VCaP (cell line): ENCODE measurements around the gene MPV17L.

Source experiments
- H3K27ac ChIP-seq: fragments of 450-650 bp; 2 replicates; pipeline ENCODE4 v1.5.1; 2017
- TF ChIP-seq, protein P1 (sequence below): fragments of 450-650 bp; conservative IDR thresholded peaks from 2 replicates; pipeline ENCODE4 v1.5.1; 2017; ENCODE audit warnings: mild to moderate bottlenecking, moderate library complexity

MPV17L gene

DNA sequence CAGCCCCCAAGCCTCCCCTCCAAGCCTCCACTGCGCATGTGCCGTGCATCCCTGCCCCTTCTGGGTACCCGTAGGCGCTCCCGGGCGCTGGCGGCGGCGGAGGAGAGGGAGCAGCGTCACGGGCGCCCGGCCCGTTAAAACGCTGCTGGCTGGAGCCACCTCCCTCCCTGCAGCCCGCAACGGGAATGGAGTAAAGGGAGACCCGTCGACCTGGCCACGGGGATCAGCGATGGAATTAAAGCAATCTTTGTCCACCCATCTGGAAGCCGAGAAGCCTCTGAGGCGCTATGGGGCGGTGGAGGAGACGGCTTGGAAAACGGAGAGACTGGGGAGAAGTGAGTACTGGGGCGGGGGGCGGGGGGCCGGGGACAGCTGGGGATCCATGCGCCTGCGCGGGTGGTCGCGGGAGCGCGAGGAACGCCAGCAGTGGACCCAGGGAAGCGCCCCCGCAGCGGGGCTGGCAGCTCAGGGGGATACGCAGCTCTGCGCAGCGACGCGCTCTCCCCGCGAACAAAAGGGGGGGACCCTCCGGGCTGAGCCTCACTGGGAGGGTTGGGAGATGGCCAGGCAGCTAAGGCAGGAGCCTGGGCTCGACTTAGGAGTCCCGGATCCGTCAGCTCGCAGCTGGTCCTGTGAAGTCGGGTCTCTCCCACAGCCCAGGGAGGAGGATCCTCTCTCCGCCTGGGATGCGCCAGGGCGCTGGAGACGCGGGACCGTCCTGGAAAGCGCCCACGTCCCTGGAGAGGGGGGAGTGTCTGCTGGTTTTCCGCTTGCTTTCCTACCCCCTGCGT, 39.1 kb downstream of the MPV17L start, which contains the start of gene BMERB1:
TSS of gene BMERB1 (plus strand) at position 164 of the 791 bp plus-strand sequence. CDS start at position 230, 66 bp downstream.
- TF ChIP-seq, protein P1, sequence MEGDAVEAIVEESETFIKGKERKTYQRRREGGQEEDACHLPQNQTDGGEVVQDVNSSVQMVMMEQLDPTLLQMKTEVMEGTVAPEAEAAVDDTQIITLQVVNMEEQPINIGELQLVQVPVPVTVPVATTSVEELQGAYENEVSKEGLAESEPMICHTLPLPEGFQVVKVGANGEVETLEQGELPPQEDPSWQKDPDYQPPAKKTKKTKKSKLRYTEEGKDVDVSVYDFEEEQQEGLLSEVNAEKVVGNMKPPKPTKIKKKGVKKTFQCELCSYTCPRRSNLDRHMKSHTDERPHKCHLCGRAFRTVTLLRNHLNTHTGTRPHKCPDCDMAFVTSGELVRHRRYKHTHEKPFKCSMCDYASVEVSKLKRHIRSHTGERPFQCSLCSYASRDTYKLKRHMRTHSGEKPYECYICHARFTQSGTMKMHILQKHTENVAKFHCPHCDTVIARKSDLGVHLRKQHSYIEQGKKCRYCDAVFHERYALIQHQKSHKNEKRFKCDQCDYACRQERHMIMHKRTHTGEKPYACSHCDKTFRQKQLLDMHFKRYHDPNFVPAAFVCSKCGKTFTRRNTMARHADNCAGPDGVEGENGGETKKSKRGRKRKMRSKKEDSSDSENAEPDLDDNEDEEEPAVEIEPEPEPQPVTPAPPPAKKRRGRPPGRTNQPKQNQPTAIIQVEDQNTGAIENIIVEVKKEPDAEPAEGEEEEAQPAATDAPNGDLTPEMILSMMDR = no peak
- no peak within 1 kb of the TSS for H3K27ac ChIP-seq

DNA sequence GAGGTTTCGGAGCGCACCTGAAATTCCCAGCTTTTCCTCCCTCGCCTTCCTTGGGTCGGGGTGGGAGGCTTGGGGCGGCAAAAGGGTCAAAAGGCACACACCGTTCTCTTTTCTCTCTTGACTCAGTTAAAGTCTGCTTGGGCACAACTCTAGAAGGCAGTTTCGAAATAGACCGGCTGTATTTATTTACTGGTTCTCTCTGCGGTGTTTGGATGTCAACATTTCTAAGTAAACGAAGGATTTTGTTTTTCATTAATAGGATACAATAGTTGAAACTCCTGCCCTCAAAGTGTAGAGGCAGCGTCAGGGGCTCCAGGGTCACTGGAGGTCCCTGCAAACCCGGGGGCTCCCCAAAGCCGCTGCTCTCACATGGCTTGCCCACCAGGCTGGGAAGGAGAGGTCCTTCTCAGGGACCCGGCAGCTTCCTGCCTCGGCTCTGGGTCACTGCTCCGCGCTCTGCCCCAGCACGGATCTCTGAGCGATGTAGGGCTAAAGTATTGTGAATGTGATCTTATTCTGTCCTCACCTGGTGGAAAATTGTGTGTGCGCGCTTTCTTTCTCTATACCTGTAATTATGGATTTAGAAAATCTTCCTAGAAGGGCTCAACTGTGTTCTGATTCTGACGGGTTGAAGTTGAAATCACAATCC, 39.8 kb downstream of the MPV17L start:
- no peak overlapping the region for H3K27ac ChIP-seq
- TF ChIP-seq, protein P1 = peak; percentile 31

DNA sequence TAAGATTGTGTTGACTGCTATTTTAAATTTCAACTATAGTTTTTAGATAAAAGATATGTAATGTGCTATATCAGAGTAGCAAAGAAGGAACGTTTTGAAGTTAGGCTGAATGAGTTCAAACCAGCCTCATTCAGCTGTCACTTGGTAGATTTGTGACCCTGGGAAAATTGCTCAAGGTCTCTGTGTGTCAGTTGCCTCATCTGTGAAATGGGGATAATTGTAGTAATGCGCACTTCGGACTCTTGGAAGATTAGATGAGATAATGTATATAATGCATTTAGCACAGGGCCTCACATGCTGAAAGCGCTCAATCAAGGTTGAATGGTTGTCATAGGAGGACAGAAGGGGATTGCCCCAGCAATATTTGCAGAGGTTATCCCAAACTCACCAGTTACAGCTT, 43.5 kb downstream of the MPV17L start:
- TF ChIP-seq, protein P1 = no peak
- H3K27ac ChIP-seq = no peak overlapping the region

DNA sequence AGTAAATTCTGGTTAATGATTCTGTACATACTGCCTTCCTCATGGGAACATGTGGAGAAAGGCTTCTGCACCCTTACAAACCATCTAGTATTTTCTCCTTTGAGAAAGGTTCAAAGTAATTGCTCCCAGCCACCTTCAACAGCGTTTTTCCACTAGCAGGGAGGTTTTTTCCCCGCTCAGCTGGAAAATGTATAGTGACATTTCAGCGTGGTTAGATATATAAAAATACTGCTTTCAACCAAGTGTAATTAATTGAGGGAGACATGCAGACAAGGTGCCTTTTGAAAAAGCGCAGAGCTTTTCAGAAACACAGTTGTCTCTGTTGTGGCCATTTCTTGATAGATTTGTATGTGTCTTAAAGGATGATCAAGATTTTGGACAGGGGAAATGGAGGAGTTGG, 44.0 kb downstream of the MPV17L start:
- TF ChIP-seq, protein P1 = no peak
- H3K27ac ChIP-seq = no peak overlapping the region

DNA sequence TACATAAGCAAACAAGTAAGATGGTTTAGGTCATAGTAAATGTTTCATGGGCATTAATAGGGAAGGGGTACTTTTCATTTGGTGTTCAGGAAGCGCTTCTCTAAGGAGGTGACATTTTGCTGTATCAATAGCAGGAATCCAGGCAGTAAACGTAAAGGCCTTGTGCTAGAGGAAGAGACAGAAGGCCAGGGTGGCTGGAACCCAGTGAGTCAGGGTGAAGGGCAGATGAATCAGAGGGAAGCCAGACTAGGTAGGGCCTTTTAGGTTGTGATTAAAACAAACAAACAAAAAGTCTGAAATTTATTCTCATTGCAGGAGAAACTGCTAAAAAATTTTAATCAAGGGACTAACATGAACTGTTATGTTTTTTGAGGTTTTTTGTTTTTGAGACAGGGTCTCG, 45.3 kb downstream of the MPV17L start:
- peak overlapping the region; percentile 57; the same call in 1 of the 2 replicates for H3K27ac ChIP-seq

DNA sequence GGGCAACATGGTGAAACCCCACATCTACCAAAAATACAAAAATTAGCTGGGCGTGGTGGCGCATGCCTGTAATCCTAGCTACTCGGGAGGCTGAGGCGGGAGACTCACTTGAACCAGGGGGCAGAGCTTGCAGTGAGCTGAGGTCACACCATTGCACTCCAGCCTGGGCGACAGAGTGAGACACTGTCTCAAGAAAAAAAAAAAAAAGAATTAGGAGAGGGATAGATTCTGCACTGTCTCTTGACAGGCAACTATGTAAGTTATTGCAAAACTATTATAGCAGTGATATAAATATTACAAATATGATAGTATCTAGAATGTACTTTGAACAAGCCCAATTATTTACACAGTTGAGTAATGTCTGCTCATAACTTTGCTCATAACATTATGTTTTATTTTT, 46.6 kb downstream of the MPV17L start:
- H3K27ac ChIP-seq = peak overlapping the region; percentile 57

More for the DNA sequence above, 45.3 kb downstream of the MPV17L start:
- TF ChIP-seq, protein P1 = no peak

DNA sequence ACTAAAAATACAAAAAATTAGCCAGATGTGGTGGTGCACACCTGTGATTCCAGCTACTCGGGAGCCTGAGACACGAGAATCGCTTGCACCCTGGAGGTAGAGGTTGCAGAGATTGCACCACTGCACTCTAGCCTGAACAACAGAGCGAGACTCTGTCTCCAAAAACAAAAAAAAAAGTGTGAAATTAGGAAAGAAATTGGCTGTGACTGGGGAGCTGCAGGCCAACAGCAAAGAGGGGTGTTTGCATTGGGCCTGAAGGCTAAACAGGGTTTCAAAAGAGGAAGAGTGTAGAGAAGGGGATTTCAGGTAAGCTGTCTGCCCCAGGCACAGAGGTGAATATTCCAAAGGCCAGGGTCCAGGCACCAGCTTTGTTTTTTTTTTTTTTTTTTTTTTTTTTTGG, 48.2 kb downstream of the MPV17L start:
- H3K27ac ChIP-seq = peak overlapping the region; percentile 57; the same call in 1 of the 2 replicates
- TF ChIP-seq, protein P1 = no peak

DNA sequence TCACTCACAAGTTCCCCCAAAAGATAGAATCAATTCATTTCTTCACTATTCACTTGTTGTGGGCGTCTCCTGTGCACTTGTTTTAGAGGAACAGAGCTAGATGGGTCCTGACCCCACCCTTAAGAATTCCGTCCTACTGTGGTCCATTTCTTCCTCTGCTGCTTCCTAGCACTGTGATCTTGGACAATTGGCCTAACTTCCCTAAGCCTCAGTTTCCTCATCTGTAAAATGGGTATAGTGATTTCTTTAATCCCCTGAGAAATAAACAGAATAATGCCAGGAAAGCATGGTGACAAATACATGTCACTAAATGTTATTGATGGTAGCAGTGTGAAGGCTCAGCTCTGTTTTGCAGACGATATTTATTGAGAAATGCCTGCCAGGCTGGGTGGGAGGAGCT, 48.7 kb downstream of the MPV17L start:
- H3K27ac ChIP-seq = no peak overlapping the region
- TF ChIP-seq, protein P1 = no peak
